Measurements from ENCODE around the gene AREL1. TPM values are rescaled to one million over a fixed set of nuclear protein-coding genes. Genes with fewer than 3 reads are reported as not detected.

The AREL1 gene
- total RNA-seq, 2 donors from 2014 or later, result 57.3 to 62.4 TPM

- Mint-ChIP-seq H3K9me3 (no peaks in the 10 kb centered on the region), H3K4me1 (ENCODE audit: low read depth in 2 of 2) (no peaks in the 10 kb centered on the region), H3K4me3 (no peak overlapping the region), H3K27me3 (no peaks in the 10 kb centered on the region), H3K27ac (no peak overlapping the region), H3K36me3 (peaks cover 26% of the 10 kb centered on the region)
- DNase-seq (ENCODE audit: low spot score) (no peak), ATAC-seq (no peak)
Measured at GRCh38 chr14:74661726-74662450, 51.0 kb downstream of the AREL1 start.

DNA sequence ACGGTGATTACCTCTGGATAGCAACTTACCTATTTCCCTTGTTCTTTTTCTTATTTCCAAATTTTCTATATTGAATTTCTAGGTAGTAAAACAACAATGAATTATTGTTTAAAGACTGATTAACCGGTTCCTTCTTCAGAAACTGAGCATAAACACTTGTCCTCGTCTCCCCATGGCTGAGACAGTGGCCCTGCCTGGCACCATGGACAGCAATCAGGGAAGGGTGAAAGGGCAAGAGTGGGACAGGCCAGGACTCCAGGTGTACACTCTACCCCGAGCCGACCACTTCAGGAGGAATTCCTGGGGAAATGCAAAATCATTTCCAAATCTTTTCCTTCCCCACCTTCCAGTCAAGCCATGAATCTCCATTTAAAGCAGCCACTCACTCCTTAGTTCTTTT, 52.0 kb downstream of the AREL1 start:
- Mint-ChIP-seq H3K9me3 (no peaks in the 10 kb centered on the region), H3K27ac (no peak overlapping the region), H3K4me3 (no peak overlapping the region), H3K4me1 (ENCODE audit: low read depth in 2 of 2) (no peaks in the 10 kb centered on the region), H3K27me3 (no peaks in the 10 kb centered on the region), H3K36me3 (peaks cover 25% of the 10 kb centered on the region)
- ATAC-seq (no peak), DNase-seq (ENCODE audit: low spot score) (no peak)

- H3K27me3 Mint-ChIP-seq, result no peaks in the 10 kb centered on the region
- H3K4me3 Mint-ChIP-seq, result no peak overlapping the region
- no peak for ATAC-seq
- H3K27ac Mint-ChIP-seq, result no peak overlapping the region
- H3K36me3 Mint-ChIP-seq, result peaks cover 25% of the 10 kb centered on the region
- no peaks in the 10 kb centered on the region for H3K9me3 Mint-ChIP-seq
- H3K4me1 Mint-ChIP-seq (ENCODE audit: low read depth in 2 of 2), result peaks cover 4 to 6% of the 10 kb centered on the region in 2 donors
- no peak for DNase-seq (ENCODE audit: low spot score)
Measured at GRCh38 chr14:74660167-74660566, 52.7 kb downstream of the AREL1 start.

- no peak for ATAC-seq
- Mint-ChIP-seq H3K27ac (no peak overlapping the region), H3K27me3 (no peaks in the 10 kb centered on the region), H3K36me3 (peaks cover 16% of the 10 kb centered on the region), H3K4me1 (ENCODE audit: low read depth in 2 of 2) (peaks cover 11 to 19% of the 10 kb centered on the region in 2 donors), H3K4me3 (no peak overlapping the region), H3K9me3 (no peaks in the 10 kb centered on the region)
- no peak for DNase-seq (ENCODE audit: low spot score)
Measured at GRCh38 chr14:74658535-74659131, 54.2 kb downstream of the AREL1 start.

DNA sequence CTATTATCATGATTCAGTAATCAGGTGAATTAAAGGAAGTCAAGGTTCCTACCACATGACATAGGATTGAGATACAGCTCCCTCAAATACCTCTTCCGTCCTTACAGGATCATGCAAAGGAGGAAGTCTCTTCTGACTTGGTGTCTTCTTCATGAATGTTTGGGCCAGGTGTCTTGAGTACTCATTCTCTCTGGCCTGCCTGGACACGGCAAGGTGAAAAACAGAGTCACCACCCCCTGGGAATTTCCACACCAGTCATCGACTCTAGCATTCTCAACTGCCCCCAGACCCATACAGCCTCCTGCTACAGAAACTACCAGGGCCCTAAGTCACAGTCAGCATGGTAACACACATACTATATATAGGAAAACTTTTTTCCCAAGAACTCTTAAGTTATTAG, 55.9 kb downstream of the AREL1 start:
- H3K27ac Mint-ChIP-seq, result no peak overlapping the region
- DNase-seq (ENCODE audit: low spot score), result no peak
- no peak overlapping the region for H3K4me3 Mint-ChIP-seq
- peaks cover 11 to 19% of the 10 kb centered on the region in 2 donors for H3K4me1 Mint-ChIP-seq (ENCODE audit: low read depth in 2 of 2)
- H3K9me3 Mint-ChIP-seq, result no peaks in the 10 kb centered on the region
- H3K36me3 Mint-ChIP-seq, result peaks cover 4% of the 10 kb centered on the region
- ATAC-seq, result no peak
- no peaks in the 10 kb centered on the region for H3K27me3 Mint-ChIP-seq

- no peak for DNase-seq (ENCODE audit: low spot score)
- Mint-ChIP-seq H3K27ac (no peak overlapping the region), H3K27me3 (no peaks in the 10 kb centered on the region), H3K9me3 (no peaks in the 10 kb centered on the region), H3K36me3 (no peaks in the 10 kb centered on the region), H3K4me1 (ENCODE audit: low read depth in 2 of 2) (peaks cover 22 to 30% of the 10 kb centered on the region in 2 donors), H3K4me3 (no peak overlapping the region)
- no peak for ATAC-seq
Measured at GRCh38 chr14:74655599-74656395, 57.1 kb downstream of the AREL1 start.

DNA sequence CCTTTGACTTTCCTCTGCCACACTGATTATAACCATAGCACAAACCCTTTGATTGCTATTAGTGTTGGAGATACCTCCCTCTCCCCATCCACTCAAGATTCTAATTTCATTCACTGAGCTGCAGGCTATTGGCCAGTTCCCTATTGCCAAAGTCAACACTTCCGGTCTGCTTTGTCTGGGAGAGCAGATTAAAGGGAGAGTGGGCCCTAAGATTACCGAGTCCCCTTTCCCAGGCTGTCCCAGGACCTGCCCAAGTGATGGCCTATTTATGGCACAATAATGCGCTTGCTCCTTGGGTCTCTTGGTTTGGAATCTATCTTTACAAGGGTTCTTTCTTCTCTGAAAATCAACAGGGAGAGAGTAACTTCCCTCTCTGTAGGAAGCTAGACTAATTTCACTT, 57.9 kb downstream of the AREL1 start:
- Mint-ChIP-seq H3K9me3 (no peaks in the 10 kb centered on the region), H3K36me3 (no peaks in the 10 kb centered on the region), H3K4me1 (ENCODE audit: low read depth in 2 of 2) (peaks cover 27 to 34% of the 10 kb centered on the region in 2 donors), H3K27ac (no peak overlapping the region), H3K4me3 (no peak overlapping the region), H3K27me3 (no peaks in the 10 kb centered on the region)
- ATAC-seq, result no peak
- DNase-seq (ENCODE audit: low spot score), result no peak

GRCh38 chr14:74653386-74654138, 59.3 kb downstream of the AREL1 start:
- H3K4me3 Mint-ChIP-seq, result no peak overlapping the region
- ATAC-seq (no peak), DNase-seq (ENCODE audit: low spot score) (no peak)
- H3K27me3 Mint-ChIP-seq, result no peaks in the 10 kb centered on the region
- H3K27ac Mint-ChIP-seq, result no peak overlapping the region
- no peaks in the 10 kb centered on the region for H3K36me3 Mint-ChIP-seq
- H3K4me1 Mint-ChIP-seq (ENCODE audit: low read depth in 2 of 2), result peaks cover 33 to 34% of the 10 kb centered on the region in 2 donors
- no peaks in the 10 kb centered on the region for H3K9me3 Mint-ChIP-seq

DNA sequence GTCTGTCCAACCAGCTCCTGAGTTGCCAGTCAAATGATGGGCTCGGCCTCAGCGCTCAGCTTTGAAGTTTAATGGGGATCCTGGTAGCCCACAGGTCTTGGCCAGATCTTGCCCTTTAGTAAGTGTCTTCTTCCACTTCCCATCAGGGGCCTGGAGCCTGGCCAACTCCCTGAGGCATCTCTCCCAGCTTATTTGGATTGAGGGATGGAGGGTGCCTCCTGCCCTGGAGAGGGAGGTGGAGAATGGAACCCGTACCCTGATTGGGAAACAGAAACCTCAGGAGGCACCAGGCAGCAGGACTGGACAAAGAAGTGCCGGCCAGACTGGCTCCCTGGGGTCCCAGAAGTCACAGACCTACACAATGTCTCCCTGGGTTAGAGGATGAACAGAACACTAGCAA, 60.3 kb downstream of the AREL1 start:
- ATAC-seq (no peak), DNase-seq (ENCODE audit: low spot score) (no peak)
- H3K27me3 Mint-ChIP-seq, result no peaks in the 10 kb centered on the region
- H3K27ac Mint-ChIP-seq, result no peak overlapping the region
- peaks cover 33 to 34% of the 10 kb centered on the region in 2 donors for H3K4me1 Mint-ChIP-seq (ENCODE audit: low read depth in 2 of 2)
- no peak overlapping the region for H3K4me3 Mint-ChIP-seq
- no peaks in the 10 kb centered on the region for H3K36me3 Mint-ChIP-seq
- no peaks in the 10 kb centered on the region for H3K9me3 Mint-ChIP-seq

DNA sequence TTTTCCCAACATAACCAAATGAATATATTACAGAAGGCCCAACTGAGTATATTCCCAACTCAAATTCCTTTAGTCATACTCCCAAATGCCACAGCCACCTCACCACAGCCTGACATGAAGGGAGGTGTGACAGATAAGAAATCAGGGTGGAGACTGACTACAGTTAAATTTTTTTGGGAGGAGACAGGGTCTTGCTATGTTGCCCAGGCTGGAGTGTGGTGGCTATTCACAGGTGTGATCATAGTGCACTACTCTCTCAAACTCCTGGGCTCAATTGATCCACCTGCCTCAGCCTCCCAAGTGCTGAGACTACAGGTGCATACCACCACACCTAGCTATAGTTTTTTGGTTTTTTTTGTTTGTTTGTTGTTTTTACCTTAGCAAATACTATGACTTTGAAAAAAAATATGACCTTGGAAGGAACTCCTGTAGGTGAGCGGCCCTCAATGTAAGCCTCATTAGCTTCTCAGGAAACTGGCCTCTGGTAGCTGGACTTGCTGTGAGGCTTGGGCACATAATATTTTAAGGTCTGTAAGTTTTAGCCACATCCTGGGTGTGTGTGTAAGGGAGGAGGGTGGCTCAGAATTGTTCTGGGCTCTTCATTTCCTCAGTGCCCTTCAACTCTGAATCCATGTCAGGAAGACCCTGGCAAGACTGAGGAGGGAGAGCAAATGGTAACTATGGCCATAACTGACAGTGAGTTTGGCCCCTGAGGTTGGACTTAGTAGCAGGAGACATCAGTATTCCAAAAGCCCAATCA, 61.8 kb downstream of the AREL1 start:
- no peak for DNase-seq (ENCODE audit: low spot score)
- Mint-ChIP-seq H3K27me3 (no peaks in the 10 kb centered on the region), H3K4me1 (ENCODE audit: low read depth in 2 of 2) (peaks cover 37% of the 10 kb centered on the region in 2 donors), H3K9me3 (no peaks in the 10 kb centered on the region), H3K36me3 (no peaks in the 10 kb centered on the region), H3K27ac (peak overlapping the region in 1 of 2 donors; percentile 62), H3K4me3 (no peak overlapping the region)
- no peak for ATAC-seq

- H3K4me1 Mint-ChIP-seq (ENCODE audit: low read depth in 2 of 2), result peaks cover 32 to 34% of the 10 kb centered on the region in 2 donors
- no peak overlapping the region for H3K4me3 Mint-ChIP-seq
- no peaks in the 10 kb centered on the region for H3K36me3 Mint-ChIP-seq
- H3K9me3 Mint-ChIP-seq, result no peaks in the 10 kb centered on the region
- H3K27ac Mint-ChIP-seq, result no peak overlapping the region
- no peaks in the 10 kb centered on the region for H3K27me3 Mint-ChIP-seq
- DNase-seq (ENCODE audit: low spot score), result no peak
- ATAC-seq, result peak in 1 of 2 donors; percentile 25
Measured at GRCh38 chr14:74649673-74650072, 63.2 kb downstream of the AREL1 start.

DNA sequence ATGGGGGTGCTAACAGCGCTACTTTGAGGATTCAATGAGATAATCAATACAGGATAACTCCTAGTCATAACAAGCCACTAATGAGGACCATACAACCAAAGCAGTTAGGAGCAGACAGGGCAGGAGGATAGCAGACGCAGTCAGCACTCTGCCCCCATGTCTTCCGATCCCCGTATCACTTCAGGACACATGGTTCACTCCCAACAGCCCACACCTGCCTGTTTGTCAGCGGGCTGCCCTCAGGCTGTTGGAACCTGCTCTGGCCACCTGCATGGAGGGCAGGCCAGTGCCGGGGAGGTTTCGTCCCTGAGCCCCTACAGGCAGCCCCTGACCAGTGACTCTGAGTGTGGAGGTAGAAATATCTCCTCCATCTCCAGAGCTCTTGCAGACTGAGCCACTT, 63.7 kb downstream of the AREL1 start:
- no peaks in the 10 kb centered on the region for H3K36me3 Mint-ChIP-seq
- ATAC-seq (no peak), DNase-seq (ENCODE audit: low spot score) (no peak)
- H3K27ac Mint-ChIP-seq, result no peak overlapping the region
- H3K9me3 Mint-ChIP-seq, result no peaks in the 10 kb centered on the region
- peaks cover 27 to 30% of the 10 kb centered on the region in 2 donors for H3K4me1 Mint-ChIP-seq (ENCODE audit: low read depth in 2 of 2)
- no peaks in the 10 kb centered on the region for H3K27me3 Mint-ChIP-seq
- H3K4me3 Mint-ChIP-seq, result no peak overlapping the region

DNA sequence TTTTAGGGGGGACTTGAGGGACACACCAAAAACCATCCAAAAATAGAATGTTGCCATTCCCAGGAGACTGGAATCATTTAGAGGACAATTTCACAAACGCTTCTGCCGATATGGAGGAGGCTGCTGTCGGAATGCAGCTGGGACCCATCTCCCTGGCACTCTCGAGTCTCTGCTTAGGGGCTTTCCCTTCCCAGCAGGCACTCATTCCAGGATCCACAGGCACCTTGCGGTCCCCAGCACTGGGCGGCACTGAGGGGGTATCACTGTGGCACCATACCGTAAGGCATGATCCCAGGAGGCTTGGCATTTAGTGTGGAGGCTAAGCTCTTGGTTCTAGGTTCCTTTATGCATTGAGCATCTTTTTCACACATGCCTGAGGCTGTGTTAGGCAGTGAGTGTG, 64.3 kb downstream of the AREL1 start:
- Mint-ChIP-seq H3K4me3 (no peak overlapping the region), H3K4me1 (ENCODE audit: low read depth in 2 of 2) (peaks cover 22 to 27% of the 10 kb centered on the region in 2 donors), H3K9me3 (no peaks in the 10 kb centered on the region), H3K27ac (no peak overlapping the region), H3K27me3 (no peaks in the 10 kb centered on the region), H3K36me3 (no peaks in the 10 kb centered on the region)
- no peak for DNase-seq (ENCODE audit: low spot score)
- ATAC-seq, result no peak

All from natural killer cell treated with Interleukin-12 subunit alpha and Interleukin-12 subunit beta and Interleukin-15 and Interleukin-18, amount 100 ng/mL, for 72 hours (primary cell).